ENCODE results near the gene HPS4. TPM values are rescaled to one million over a fixed set of nuclear protein-coding genes. Genes with fewer than 3 reads are reported as not detected.

The HPS4 gene
- total and polyA plus RNA-seq, 2 of the 8 experiments (the other 6 are each of a cell fraction or from before 2014, with no cell fraction given), result 28.0 to 35.2 TPM

- Histone ChIP-seq H2BK120ac (replicated peaks; ENCODE audit: low read depth, low read length) (no peak overlapping the region), H3K9ac (replicated peaks in 1 of 4; ENCODE audit: extremely low read depth in 1 of 4, low read depth in 3 of 4, low read length in 3 of 4) (peak overlapping the region in 1 of 4 experiments; percentile 65; a peak in 1 of 7 replicates), H3K4ac (replicated peaks; ENCODE audit: insufficient read length, low read depth, low read length) (no peak overlapping the region), H2AK5ac (ENCODE audit: low read depth, low read length) (no peak overlapping the region), H2AFZ (ENCODE audit: low read length) (no peak overlapping the region), H3K27ac (ENCODE audit: low read depth, low read length) (no peak overlapping the region), H3K36me3 (ENCODE audit: control insufficient read depth in 2 of 4, insufficient read depth in 4 of 4, low read length in 3 of 4) (peaks cover 4 to 25% (median 17%) of the 10 kb centered on the region in 4 experiments; a peak in 7 of 8 replicates), H4K91ac (replicated peaks; ENCODE audit: insufficient read length, low read length) (no peak overlapping the region), H3K14ac (ENCODE audit: insufficient read length) (no peak overlapping the region), H3K18ac (ENCODE audit: extremely low read depth, low read length) (no peak overlapping the region), H4K5ac (ENCODE audit: insufficient read length, low read depth, low read length) (no peak overlapping the region), H3K56ac (replicated peaks; ENCODE audit: insufficient read length, low read depth, low read length) (no peak overlapping the region), H2BK15ac (ENCODE audit: low read length) (no peak overlapping the region), H4K8ac (ENCODE audit: extremely low read depth, insufficient read depth, low read length) (no peak overlapping the region), H2BK20ac (ENCODE audit: low read length) (no peak overlapping the region), H3K9me3 (ENCODE audit: insufficient read depth in 2 of 2, low read depth in 1 of 2, low read length in 1 of 2) (no peaks in the 10 kb centered on the region), H3K23me2 (ENCODE audit: low read depth, low read length) (peaks cover 11% of the 10 kb centered on the region), H3K79me1 (ENCODE audit: low read depth, low read length) (0 out of 2 replicates have a peak, but pooled peaks cover under 1% of the 10 kb centered on the region), H3K4me2 (ENCODE audit: insufficient read depth in 1 of 2, low read depth in 2 of 2, low read length in 2 of 2) (peak overlapping the region; percentile 37 to 96; a peak in 3 of 4 replicates), H3K23ac (ENCODE audit: insufficient read length) (no peak overlapping the region), H2BK5ac (ENCODE audit: low read depth, low read length) (no peak overlapping the region), H2BK12ac (ENCODE audit: low read depth, low read length) (no peak overlapping the region), H3K79me2 (ENCODE audit: control insufficient read depth in 1 of 2, insufficient read depth in 2 of 2, low read length in 2 of 2) (peaks cover 6 to 49% of the 10 kb centered on the region in 2 experiments; a peak in 3 of 4 replicates), H4K20me1 (replicated peaks in 1 of 2; ENCODE audit: control insufficient read depth in 1 of 2, insufficient read depth in 2 of 2, low read length in 2 of 2) (peaks cover 0 to 5% of the 10 kb centered on the region in 2 experiments), H3K4me3 (ENCODE audit: extremely low read depth in 1 of 4, insufficient read depth in 2 of 4, low read depth in 3 of 4, low read length in 4 of 4) (peak overlapping the region in 1 of 4 experiments; percentile 27; a peak in 2 of 8 replicates), H3K4me1 (replicated peaks in 1 of 4; ENCODE audit: control insufficient read depth in 3 of 4, insufficient read depth in 4 of 4, low read length in 3 of 4) (peaks cover 0 to 13% (median 6%) of the 10 kb centered on the region in 4 experiments; a peak in 5 of 7 replicates), H3K27me3 (replicated peaks in 1 of 4; ENCODE audit: control insufficient read depth in 3 of 4, extremely low read depth in 1 of 4, insufficient read depth in 3 of 4, low read length in 3 of 4) (no peaks in the 10 kb centered on the region)
- FAIRE-seq (no peak), DNase-seq (ENCODE audit: low read depth in 1 of 2, low spot score in 2 of 2) (no peak)
- no peak for TF ChIP-seq JUND (IDR thresholded peaks at IDR 0.05; ENCODE audit: low read length)
- no peak for TF ChIP-seq POLR2A (IDR thresholded peaks at IDR 0.05; ENCODE audit: control extremely low read depth in 1 of 2, low read depth in 2 of 2, low read length in 2 of 2)
- no peak for TF ChIP-seq CBX5 (IDR thresholded peaks at IDR 0.05; ENCODE audit: low read depth, low read length)
- TF ChIP-seq EGR1 (IDR thresholded peaks at IDR 0.05; ENCODE audit: borderline replicate concordance, low read depth, low read length), result no peak
- ChIA-PET CTCF (ENCODE audit: partially characterized antibody) (interaction anchor here (0.9 to 2.8 kb wide), 6 partner anchors 12 to 113 kb away, joined by 3 to 18 read pairs (median 3); no protein-coding TSS in a partner anchor), POLR2A (ENCODE audit: partially characterized antibody) (interaction anchor here (1.1 to 1.6 kb wide), 5 partner anchors 10 to 32 kb away, joined by 3 to 4 read pairs (median 3); no protein-coding TSS in a partner anchor)
- 91% methylated on average over 12 of the region's 12 CpGs; no CpG with 5 or more reads in 1 of the 2 experiments for WGBS, 2 experiments (ENCODE audit: extremely low coverage in 1 of 2, insufficient coverage in 1 of 2, insufficient read length in 1 of 2, insufficient replicate concordance in 2 of 2, low coverage in 1 of 2, low lambda C conversion rate in 2 of 2, missing lambda C conversion rate in 1 of 2)
Measured at GRCh38 chr22:26479792-26480610, 3.6 kb downstream of the HPS4 start.

Data from H1 (cell line).